Subcutaneous abdominal adipose tissue (tissue), 5 donors: ENCODE data around the gene ELANE.
"Not testable (repeated sequence)": the region's sequence is repeated elsewhere in the genome, so short reads cannot be mapped to it uniquely, and the experiment has no call there.

ENCODE experiments used
- H3K27ac ChIP-seq: one replicate; pipeline ENCODE4 v1.7.0; 2013; ENCODE audit warnings: low read depth, mild to moderate bottlenecking, inconsistent platforms, low read length, moderate library complexity
- H3K27me3 ChIP-seq, 5 donors: one replicate each; pipeline ENCODE4 v1.7.0; 2013; ENCODE audit warnings: low read length in 5 of 5, inconsistent platforms in 1 of 5; ENCODE audit not compliant: control insufficient read depth in 5 of 5, insufficient read depth in 4 of 5
- H3K36me3 ChIP-seq, 5 donors: one replicate each; pipeline ENCODE4 v1.7.0; 2013; ENCODE audit warnings: low read length in 5 of 5; ENCODE audit not compliant: control insufficient read depth in 5 of 5, insufficient read depth in 5 of 5
- H3K4me1 ChIP-seq, 5 donors: one replicate each; pipeline ENCODE4 v1.7.0; 2013; ENCODE audit warnings: low read length in 5 of 5, mild to moderate bottlenecking in 3 of 5, moderate library complexity in 1 of 5; ENCODE audit not compliant: control insufficient read depth in 5 of 5, insufficient read depth in 5 of 5
- H3K4me3 ChIP-seq, 5 donors: one replicate each; pipeline ENCODE4 v1.7.0; 2013; ENCODE audit warnings: low read length in 5 of 5, low read depth in 1 of 5
- H3K9ac ChIP-seq, 5 donors: one replicate each; pipeline ENCODE4 v1.7.0; 2013; ENCODE audit warnings: low read length in 5 of 5, mild to moderate bottlenecking in 4 of 5, moderate library complexity in 3 of 5
- H3K9me3 ChIP-seq, 5 donors: one replicate each; pipeline ENCODE4 v1.7.0; 2013; ENCODE audit warnings: low read length in 5 of 5; ENCODE audit not compliant: control insufficient read depth in 5 of 5
- donor health status: healthy.
- donor health status: healthy.
- donor health status: healthy.
- donor health status: healthy.
- donor health status: healthy.

Gene ELANE

DNA sequence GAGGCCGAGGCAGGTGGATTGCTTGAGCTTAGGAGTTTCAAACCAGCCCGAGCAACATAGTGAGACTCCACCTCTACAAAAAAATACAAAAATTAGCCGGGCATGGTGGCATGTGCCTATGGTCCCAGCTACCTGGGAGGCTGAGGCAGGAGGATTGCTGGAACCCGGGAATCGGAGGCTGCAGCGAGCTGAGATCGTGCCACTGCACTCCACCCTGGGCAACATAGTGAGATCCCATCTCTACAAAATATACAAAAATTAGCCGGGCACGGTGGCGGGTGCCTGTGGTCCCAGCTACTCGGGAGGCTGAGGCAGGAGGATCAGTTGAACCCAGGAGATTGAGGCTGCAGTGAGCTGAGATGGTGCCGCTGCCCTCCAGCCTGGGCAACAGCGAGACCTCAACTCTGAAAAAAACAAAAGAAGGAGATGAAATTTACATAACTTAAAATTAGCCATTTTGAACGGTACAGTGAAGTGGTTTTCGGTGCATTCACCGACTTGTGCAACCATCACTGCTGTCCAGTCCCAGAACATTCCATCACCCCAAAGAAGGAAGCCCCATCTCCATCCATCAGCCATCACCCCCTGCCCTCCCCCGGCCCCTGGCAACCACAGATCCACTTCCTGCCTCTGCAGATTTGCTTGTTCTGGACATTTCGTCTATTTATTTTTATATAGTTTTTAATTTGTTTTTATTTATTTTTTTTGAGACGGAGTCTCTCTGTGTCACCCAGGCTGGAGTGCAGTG lies 26.0 kb upstream of the ELANE start:
- Histone ChIP-seq H3K4me3 (no peak overlapping the region), H3K27ac (no peak overlapping the region), H3K9me3 (no peaks in the 10 kb centered on the region), H3K36me3 (no peaks in the 10 kb centered on the region), H3K4me1 (peaks cover 0 to 13% (median 6%) of the 10 kb centered on the region in 5 donors), H3K9ac (no peak overlapping the region), H3K27me3 (peaks cover 12 to 29% (median 23%) of the 10 kb centered on the region in 5 donors)

DNA sequence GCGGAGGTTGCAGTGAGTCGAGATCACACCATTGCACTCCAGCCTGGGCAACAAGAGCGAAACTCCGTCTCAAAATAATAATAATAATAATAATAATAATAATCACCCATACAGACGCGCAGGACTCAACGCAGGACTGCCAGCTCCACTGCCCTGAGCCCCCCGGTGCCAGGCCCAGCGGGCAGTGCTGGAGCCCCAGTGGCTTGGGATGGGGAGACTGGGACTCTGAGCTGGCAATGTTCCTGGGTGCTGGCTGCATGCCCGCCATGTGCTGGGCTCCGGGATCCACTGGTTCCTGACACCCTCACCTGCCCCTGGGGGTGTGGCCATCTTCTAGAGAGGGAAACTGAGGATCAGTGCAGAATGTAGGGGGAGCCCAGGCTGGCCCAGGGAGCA lies 24.8 kb upstream of the ELANE start:
- Histone ChIP-seq H3K4me1 (peaks cover 0 to 10% (median 6%) of the 10 kb centered on the region in 5 donors), H3K36me3 (no peaks in the 10 kb centered on the region), H3K9ac (no peak overlapping the region), H3K4me3 (no peak overlapping the region), H3K27me3 (peaks cover 17 to 34% (median 28%) of the 10 kb centered on the region in 5 donors), H3K9me3 (no peaks in the 10 kb centered on the region), H3K27ac (no peak overlapping the region)

DNA sequence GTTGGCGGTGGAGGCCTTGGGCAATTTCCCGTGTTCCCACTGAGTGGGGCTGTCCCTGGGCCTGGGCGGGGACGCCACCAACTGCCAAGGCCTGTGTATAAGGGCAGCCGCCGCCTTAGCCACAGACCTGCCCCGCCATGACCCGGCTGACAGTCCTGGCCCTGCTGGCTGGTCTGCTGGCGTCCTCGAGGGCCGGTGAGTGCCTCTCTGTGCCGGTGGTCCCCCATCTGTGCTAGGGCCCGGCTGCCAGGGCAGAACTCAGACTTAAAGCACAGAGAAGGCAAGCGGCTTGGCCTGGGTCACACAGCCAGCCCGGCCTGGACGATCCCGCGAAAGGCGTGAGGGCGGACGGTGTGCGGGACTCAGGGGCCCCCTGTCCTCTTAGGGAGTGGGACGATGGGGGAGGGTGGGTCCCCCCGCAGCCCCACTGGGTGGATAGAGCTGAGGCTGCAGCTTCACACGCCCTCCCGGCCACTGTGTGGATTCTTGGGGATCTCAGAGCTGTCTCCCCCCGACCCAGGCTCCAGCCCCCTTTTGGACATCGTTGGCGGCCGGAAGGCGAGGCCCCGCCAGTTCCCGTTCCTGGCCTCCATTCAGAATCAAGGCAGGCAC lies 24.3 kb upstream of the ELANE start, which contains the start of gene AZU1:
TSS of gene AZU1 (plus strand) at position 128 of the 612 bp plus-strand sequence. CDS start at position 138, 10 bp downstream.
- Histone ChIP-seq H3K9ac (no peak within 1 kb of the TSS), H3K4me3 (no peak within 1 kb of the TSS), H3K4me1 (peaks cover 0 to 10% (median 6%) of the 10 kb centered on the region in 5 donors), H3K36me3 (no peaks in the 10 kb centered on the region), H3K27ac (no peak within 1 kb of the TSS), H3K9me3 (no peaks in the 10 kb centered on the region), H3K27me3 (peaks cover 17 to 32% (median 26%) of the 10 kb centered on the region in 5 donors)

DNA sequence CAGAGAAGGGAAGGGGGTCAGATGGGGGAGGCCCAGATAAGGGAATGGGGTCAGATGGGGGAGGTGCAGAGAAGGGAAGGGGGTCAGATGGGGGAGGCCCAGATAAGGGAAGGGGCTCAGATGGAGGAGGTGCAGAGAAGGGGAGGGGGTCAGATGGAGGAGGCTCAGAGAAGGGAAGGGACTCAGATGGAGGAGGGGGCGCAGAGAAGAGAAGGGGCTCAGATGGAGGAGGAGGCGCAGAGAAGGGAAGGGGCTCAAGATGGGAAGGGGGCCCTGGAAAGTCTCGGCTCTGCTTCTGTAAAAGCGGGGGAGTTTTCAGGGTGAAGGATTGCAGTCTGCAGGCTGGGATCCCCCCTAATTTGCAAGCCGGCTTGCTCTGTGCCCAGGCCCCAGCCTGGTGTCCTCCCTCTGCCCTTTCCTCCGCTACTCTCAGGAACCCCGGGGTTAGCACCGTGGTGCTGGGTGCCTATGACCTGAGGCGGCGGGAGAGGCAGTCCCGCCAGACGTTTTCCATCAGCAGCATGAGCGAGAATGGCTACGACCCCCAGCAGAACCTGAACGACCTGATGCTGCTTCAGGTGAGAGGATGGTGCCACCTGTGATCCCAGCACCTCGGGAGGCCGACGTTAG lies 22.9 kb upstream of the ELANE start:
- peaks cover 0 to 4% (median 0%) of the 10 kb centered on the region in 5 donors for H3K4me1 ChIP-seq
- no peaks in the 10 kb centered on the region for H3K36me3 ChIP-seq
- H3K27ac ChIP-seq: no peak overlapping the region
- H3K9me3 ChIP-seq: no peaks in the 10 kb centered on the region
- H3K4me3 ChIP-seq: no peak overlapping the region
- H3K9ac ChIP-seq: no peak overlapping the region
- peaks cover 12 to 28% (median 20%) of the 10 kb centered on the region in 5 donors for H3K27me3 ChIP-seq

DNA sequence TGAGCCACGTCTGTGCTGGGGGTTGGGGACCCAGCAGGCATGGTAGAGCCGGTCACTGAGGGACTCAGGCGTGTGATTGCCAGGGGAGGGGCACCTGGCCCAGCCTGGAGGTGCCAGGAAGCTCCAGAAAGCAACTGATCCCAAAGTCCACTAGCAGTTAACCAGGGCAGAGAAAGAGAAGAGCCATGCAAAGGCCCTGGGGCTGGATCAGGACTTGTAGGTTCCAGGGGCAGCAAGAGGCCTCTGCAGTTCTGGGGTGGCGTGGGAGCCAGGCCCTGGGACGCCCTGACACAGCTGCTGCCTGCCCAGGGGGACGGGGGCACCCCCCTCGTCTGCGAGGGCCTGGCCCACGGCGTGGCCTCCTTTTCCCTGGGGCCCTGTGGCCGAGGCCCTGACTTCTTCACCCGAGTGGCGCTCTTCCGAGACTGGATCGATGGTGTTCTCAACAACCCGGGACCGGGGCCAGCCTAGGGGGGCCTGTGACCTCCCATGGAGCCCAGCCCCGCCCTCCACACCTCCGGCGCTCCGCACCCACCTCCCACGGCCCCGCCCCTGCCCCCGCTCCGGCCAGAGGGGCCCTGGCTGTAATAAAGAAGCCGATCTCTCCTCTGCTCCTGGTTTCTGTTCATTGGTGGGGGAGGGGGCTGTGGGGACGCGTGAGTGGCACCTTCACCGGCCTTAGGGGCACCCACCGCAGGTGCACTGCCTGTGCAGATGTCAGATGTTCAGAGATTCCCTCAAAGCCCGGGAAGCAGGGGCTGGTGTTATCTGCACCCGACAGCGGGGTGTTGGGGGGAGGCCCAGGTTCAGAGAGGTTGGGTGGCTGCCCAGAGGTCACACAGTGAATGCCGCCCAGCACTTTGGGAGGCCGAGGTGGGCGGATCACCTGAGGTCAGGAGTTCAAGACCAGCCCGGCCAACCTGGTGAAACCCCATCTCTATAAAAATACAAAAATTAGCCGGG lies 20.4 kb upstream of the ELANE start:
- no peaks in the 10 kb centered on the region for H3K9me3 ChIP-seq
- H3K27me3 ChIP-seq: peaks cover 17 to 38% (median 20%) of the 10 kb centered on the region in 5 donors
- no peak overlapping the region for H3K27ac ChIP-seq
- H3K4me3 ChIP-seq: no peak overlapping the region
- no peaks in the 10 kb centered on the region for H3K36me3 ChIP-seq
- no peak overlapping the region for H3K9ac ChIP-seq
- peaks cover 0 to 4% (median 0%) of the 10 kb centered on the region in 5 donors for H3K4me1 ChIP-seq

DNA sequence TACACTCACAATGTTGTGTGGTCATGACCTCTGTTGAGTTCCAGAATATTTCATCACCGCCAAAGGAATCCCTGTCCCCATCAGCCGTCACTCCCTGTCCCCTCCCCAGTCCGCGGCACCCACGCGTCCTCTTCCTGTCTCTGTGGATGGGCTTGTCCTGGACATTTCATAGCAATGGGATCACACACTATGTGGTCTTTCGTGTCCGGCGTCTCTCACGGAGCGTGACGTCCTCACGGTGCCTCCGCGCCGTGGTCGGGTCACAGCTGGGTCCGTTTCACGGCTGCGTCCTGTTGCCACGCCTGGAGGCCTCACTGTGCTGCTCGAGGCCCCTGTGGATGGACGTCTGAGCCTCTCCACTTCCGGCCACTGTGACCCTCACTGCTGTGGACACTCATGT lies 17.9 kb upstream of the ELANE start:
- no peak overlapping the region for H3K4me3 ChIP-seq
- H3K9me3 ChIP-seq: no peaks in the 10 kb centered on the region
- H3K9ac ChIP-seq: no peak overlapping the region
- H3K27ac ChIP-seq: no peak overlapping the region
- no peaks in the 10 kb centered on the region for H3K36me3 ChIP-seq
- peaks cover 0 to 5% (median 0%) of the 10 kb centered on the region in 5 donors for H3K4me1 ChIP-seq
- peaks cover 15 to 30% (median 16%) of the 10 kb centered on the region in 5 donors for H3K27me3 ChIP-seq

DNA sequence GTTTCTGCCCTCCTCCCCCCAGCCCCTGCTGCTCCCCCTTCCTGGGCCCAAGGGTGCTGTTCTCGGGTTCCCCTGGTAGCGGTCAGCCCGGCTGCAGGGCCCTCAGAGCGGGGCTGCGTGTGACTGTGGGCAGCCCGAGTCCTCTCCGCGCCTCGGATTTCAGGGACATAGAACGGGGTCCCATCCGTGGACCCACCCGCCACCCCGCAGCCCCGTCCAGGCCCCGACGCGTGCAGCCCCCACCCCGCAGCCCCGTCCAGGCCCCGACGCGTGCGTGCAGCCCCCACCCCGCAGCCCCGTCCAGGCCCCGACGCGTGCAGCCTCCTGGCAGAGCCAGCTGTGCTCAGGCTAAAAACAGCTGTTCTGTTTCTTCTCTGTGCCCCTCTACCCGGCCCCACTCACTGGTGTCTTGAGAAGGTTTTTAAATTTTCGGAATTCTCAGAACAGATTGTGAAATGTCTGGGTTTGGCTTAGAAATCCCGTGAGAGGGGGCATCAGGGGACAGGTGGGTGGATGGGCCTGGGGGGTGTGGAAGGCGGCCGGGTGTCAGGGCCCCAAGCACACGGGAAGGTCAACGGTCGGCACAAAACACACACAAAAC lies 16.8 kb upstream of the ELANE start:
- no peaks in the 10 kb centered on the region for H3K36me3 ChIP-seq
- no peak overlapping the region for H3K9ac ChIP-seq
- peaks cover 11 to 27% (median 16%) of the 10 kb centered on the region in 5 donors for H3K27me3 ChIP-seq
- H3K4me1 ChIP-seq: peaks cover 0 to 7% (median 4%) of the 10 kb centered on the region in 5 donors
- H3K27ac ChIP-seq: no peak overlapping the region
- no peak overlapping the region for H3K4me3 ChIP-seq
- no peaks in the 10 kb centered on the region for H3K9me3 ChIP-seq

DNA sequence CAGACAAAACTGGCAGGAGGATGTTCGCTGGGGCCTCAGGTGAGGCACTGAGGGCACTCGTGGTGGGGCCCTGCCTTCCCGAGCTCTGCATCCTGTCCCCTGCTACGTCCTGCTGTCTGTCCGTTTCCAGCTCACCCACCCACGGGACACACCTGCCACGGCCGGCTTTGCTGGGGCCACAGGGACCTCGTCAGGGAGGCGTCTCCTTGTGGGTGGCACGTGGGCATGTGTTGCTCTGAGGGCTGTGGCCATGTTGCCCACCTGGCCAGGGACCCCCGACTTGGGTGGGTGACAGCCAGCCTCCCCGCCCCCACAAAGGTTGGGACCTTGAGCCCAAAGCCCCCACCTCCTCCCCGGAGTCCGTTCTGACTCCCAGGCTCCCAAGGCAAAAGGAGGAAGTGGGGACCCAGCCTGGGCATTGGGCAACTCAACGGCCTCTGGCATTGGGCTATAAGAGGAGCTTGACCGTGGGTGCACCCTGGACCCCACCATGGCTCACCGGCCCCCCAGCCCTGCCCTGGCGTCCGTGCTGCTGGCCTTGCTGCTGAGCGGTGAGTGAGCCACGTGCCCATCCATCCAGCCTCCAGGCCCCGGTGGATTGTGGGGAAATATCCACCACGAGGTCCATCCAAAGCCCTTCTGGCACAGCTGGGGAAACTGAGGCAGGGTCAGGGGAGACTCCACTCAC lies 11.4 kb upstream of the ELANE start, which contains the start of gene PRTN3:
TSS of gene PRTN3 (plus strand) at position 481 of the 688 bp plus-strand sequence. CDS start at position 491, 10 bp downstream.
- no peaks in the 10 kb centered on the region for H3K36me3 ChIP-seq
- H3K4me3 ChIP-seq: no peak within 1 kb of the TSS
- no peak within 1 kb of the TSS for H3K9ac ChIP-seq
- H3K9me3 ChIP-seq: no peaks in the 10 kb centered on the region
- H3K27ac ChIP-seq: no peak within 1 kb of the TSS
- peaks cover 16 to 36% (median 23%) of the 10 kb centered on the region in 5 donors for H3K27me3 ChIP-seq
- H3K4me1 ChIP-seq: peaks cover 0 to 19% (median 15%) of the 10 kb centered on the region in 5 donors

DNA sequence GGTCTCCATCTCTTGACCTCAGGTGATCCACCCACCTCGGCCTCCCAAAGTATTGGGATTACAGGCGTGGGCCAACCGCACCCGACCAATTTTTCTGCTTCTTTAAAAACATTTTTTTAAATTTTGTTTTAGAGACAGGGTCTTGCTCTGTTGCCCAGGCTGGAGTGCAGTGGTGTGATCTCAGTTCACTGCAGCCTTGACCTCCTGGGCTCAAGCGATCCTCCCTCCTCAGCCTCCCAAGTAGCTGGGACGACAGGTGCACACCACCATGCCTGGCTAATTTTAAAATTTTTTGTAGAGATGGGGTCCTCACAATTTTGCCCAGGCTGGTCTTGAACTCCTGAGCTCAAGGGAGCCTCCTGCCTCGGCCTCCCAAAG lies 9.3 kb upstream of the ELANE start:
- not testable (repeated sequence) for H3K4me3 ChIP-seq, H3K9ac ChIP-seq, H3K9me3 ChIP-seq, H3K36me3 ChIP-seq, H3K27ac ChIP-seq
- peaks cover 0 to 22% (median 18%) of the 10 kb centered on the region in 5 donors for H3K4me1 ChIP-seq
- H3K27me3 ChIP-seq: peaks cover 18 to 28% (median 21%) of the 10 kb centered on the region in 5 donors
